ENCODE results near the gene AKIP1. TPM values are rescaled to one million over a fixed set of nuclear protein-coding genes. Genes with fewer than 3 reads are reported as not detected.

Gene AKIP1
- total and polyA plus RNA-seq, 10 of the 15 experiments (the other 5 are each of a cell fraction or from before 2014, with no cell fraction given): 5.1 to 38.9 (median 30.5) TPM

- no peak for ATAC-seq
- BruUV-seq (replicated peaks): no TSS peak
- Histone ChIP-seq H3K79me2 (ENCODE audit: control insufficient read depth, insufficient read depth, low read length) (no peaks in the 10 kb centered on the region), H2AFZ (ENCODE audit: control insufficient read depth, low read depth, low read length) (no peak overlapping the region), H3K9me3 (replicated peaks; ENCODE audit: control insufficient read depth, insufficient read depth, low read length) (peaks cover 3% of the 10 kb centered on the region; the same call in 2 of the 3 replicates), H3K4me2 (ENCODE audit: control insufficient read depth, insufficient read depth) (no peak overlapping the region), H3K4me1 (ENCODE audit: control insufficient read depth, insufficient read depth, low read length) (no peaks in the 10 kb centered on the region), H3K9ac (ENCODE audit: control insufficient read depth, insufficient read depth, low read length) (no peak overlapping the region), H3K36me3 (ENCODE audit: control insufficient read depth in 2 of 2, insufficient read depth in 2 of 2, low read length in 1 of 2) (no peaks in the 10 kb centered on the region), H3K4me3 (no peak overlapping the region), H3K27me3 (replicated peaks in 1 of 2; ENCODE audit: control insufficient read depth in 2 of 2, insufficient read depth in 2 of 2, low read length in 1 of 2) (no peaks in the 10 kb centered on the region), H4K20me1 (ENCODE audit: control insufficient read depth, insufficient read depth) (no peaks in the 10 kb centered on the region), H3K27ac (ENCODE audit: control insufficient read depth, insufficient read depth) (no peak overlapping the region)
- CTCF ChIA-PET: no interaction called here
- intact Hi-C loops (cut with micrococcal nuclease; ENCODE audit: unreplicated experiment) (no loop called here), in situ Hi-C loops (cut with MboI) (no loop called here)
- no peak for DNase-seq (ENCODE audit: low read depth, low spot score)
- RAD21 ChIA-PET (ENCODE audit: unreplicated experiment): no interaction called here
- SMC1A ChIA-PET (ENCODE audit: uncharacterized antibody, unreplicated experiment): no interaction called here
- POLR2A ChIA-PET: no interaction called here
- TF ChIP-seq E2F4 (IDR thresholded peaks at IDR 0.05; ENCODE audit: low read depth, low read length) (no peak), ELK1 (IDR thresholded peaks at IDR 0.05; ENCODE audit: low read depth, low read length) (no peak), SIX5 (IDR thresholded peaks at IDR 0.05; ENCODE audit: low read depth, low read length, severe bottlenecking) (no peak), SUZ12 (IDR thresholded peaks at IDR 0.05; ENCODE audit: unreplicated experiment) (no peak), BMI1 (IDR thresholded peaks at IDR 0.05; ENCODE audit: borderline replicate concordance) (no peak), CBX3 (IDR thresholded peaks at IDR 0.05; ENCODE audit: borderline replicate concordance, low read depth) (no peak), BCL3 (IDR thresholded peaks at IDR 0.05; ENCODE audit: borderline replicate concordance, insufficient read depth, low read depth, low read length, poor library complexity, severe bottlenecking) (no peak), ZSCAN29 (IDR thresholded peaks at IDR 0.05) (no peak), SMC3 (IDR thresholded peaks at IDR 0.05; ENCODE audit: borderline replicate concordance, low read length) (no peak), GABPA (IDR thresholded peaks at IDR 0.05; ENCODE audit: low read depth) (no peak), RB1 (IDR thresholded peaks at IDR 0.05; ENCODE audit: borderline replicate concordance) (no peak), PML (IDR thresholded peaks at IDR 0.05; ENCODE audit: low read length) (no peak), NRF1 (conservative IDR thresholded peaks at IDR 0.05; ENCODE audit: low read depth, low read length) (no peak), SIN3A (IDR thresholded peaks at IDR 0.05; ENCODE audit: low read depth, low read length) (no peak), ATF2 (IDR thresholded peaks at IDR 0.05; ENCODE audit: low read length) (no peak), SREBF2 (IDR thresholded peaks at IDR 0.05; ENCODE audit: low read length) (no peak)
- FAIRE-seq: no peak
These were observed 11.8 kb upstream of the AKIP1 start for GRCh38 chr11:8899119-8899753.
